Measurements from ENCODE around the gene RIT2. TPM values are rescaled to one million over a fixed set of nuclear protein-coding genes. Genes with fewer than 3 reads are reported as not detected.

Gene RIT2
- total and polyA plus RNA-seq, 2 of the 4 experiments (the other 2 are of a cell fraction) = not detected

DNA sequence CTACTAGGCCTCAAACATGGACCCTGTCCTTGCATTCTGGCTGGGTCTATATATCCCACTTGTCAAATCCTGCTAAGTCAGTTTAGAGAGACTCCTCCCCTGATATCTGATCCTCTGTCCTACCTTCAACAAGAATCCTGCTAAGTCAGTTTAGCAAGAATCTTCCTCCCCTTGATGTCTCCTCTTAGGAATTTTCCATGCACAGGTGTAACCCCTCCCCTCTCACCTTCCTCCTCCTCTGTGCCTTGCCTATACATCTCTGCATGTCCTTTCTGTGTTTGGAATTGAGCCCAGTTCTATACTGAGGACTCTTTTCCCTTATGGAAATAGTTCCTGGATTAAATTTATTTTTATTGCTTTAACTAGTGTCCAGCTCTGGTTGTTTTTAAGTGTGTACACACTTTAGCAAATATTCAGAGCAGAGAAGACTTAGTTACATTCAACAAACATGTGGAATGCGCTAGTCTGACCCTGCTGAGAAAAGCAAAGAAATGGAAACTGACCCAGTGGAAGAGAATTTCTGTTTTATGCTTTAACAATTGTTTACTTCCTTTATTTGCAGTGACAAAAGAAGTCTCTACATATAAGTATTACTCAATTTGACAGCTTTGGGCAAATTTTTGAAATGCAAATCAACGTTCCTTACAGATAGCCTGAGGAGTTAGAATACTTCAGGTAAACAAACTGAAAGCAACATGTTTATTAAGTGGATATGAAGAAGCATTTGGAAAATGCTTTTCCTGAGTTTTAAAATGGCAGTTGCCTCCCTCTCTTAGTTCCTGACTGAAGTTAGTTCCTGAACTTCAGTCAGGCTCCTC lies 80.6 kb downstream of the RIT2 start:
- TF ChIP-seq RCOR1 (IDR thresholded peaks at IDR 0.05; ENCODE audit: insufficient replicate concordance, low read length) = no peak
- POLR2A ChIA-PET (ENCODE audit: unreplicated experiment) = no interaction called here
- Histone ChIP-seq H3K27ac (ENCODE audit: insufficient read depth, low read length) (no peak overlapping the region), H3K4ac (ENCODE audit: low read depth, low read length) (no peak overlapping the region), H2AFZ (replicated peaks; ENCODE audit: low read length, poor library complexity) (no peak overlapping the region), H2BK15ac (ENCODE audit: low read depth, low read length) (no peak overlapping the region), H3K4me2 (ENCODE audit: low read depth, low read length) (no peak overlapping the region), H3K56ac (ENCODE audit: extremely low read depth, insufficient read depth, low read length) (no peak overlapping the region), H3K18ac (ENCODE audit: low read depth, low read length) (no peak overlapping the region), H3K4me3 (ENCODE audit: insufficient read depth, low read depth, low read length) (no peak overlapping the region), H4K5ac (ENCODE audit: low read depth, low read length) (no peak overlapping the region), H3K36me3 (ENCODE audit: control insufficient read depth, insufficient read depth, low read length) (no peaks in the 10 kb centered on the region), H3K14ac (replicated peaks; ENCODE audit: low read depth, low read length) (no peak overlapping the region), H3K9me1 (ENCODE audit: insufficient read depth, low read length) (no peaks in the 10 kb centered on the region), H2BK120ac (ENCODE audit: low read depth, low read length) (no peak overlapping the region), H2BK5ac (ENCODE audit: low read depth, low read length, poor library complexity, severe bottlenecking) (no peak overlapping the region), H3K27me3 (ENCODE audit: control insufficient read depth, insufficient read depth, low read length) (no peaks in the 10 kb centered on the region), H4K8ac (ENCODE audit: low read depth in 2 of 2, low read length in 2 of 2) (no peak overlapping the region), H3K23ac (ENCODE audit: low read depth, low read length) (no peak overlapping the region), H2AK9ac (replicated peaks; ENCODE audit: low read depth, low read length, poor library complexity) (no peak overlapping the region), H4K20me1 (ENCODE audit: insufficient read depth, low read length) (no peaks in the 10 kb centered on the region), H3K79me1 (ENCODE audit: low read depth in 1 of 2, low read length in 2 of 2) (no peaks in the 10 kb centered on the region), H3K4me1 (ENCODE audit: control insufficient read depth, insufficient read depth, low read length) (no peaks in the 10 kb centered on the region), H3K9ac (ENCODE audit: low read depth, low read length) (no peak overlapping the region), H4K91ac (ENCODE audit: insufficient read depth, low read depth, low read length) (no peak overlapping the region), H2AK5ac (ENCODE audit: low read depth, low read length) (no peak overlapping the region), H2BK20ac (ENCODE audit: low read depth, low read length) (no peak overlapping the region), H3K9me3 (ENCODE audit: control insufficient read depth, insufficient read depth, low read length) (peaks cover 2% of the 10 kb centered on the region; the same call in 1 of the 2 replicates)
- WGBS, 2 experiments (ENCODE audit: extremely low coverage in 2 of 2, insufficient read length in 1 of 2) = no CpG with 5 or more reads among the region's 2 CpGs
- in situ Hi-C loops (cut with MboI; ENCODE audit: low sequenced_read_pairs) (no loop called here), intact Hi-C loops (cut with micrococcal nuclease) (no loop called here), dilution Hi-C loops (cut with HindIII; ENCODE audit: low sequenced_read_pairs, unreplicated experiment) (no loop called here)
- no peak for DNase-seq
- no peak for ATAC-seq (ENCODE audit: low read depth)
- CTCF ChIA-PET = no interaction called here
- BruUV-seq (replicated peaks) = no TSS peak
